GM23338 (cell line): ENCODE data around the gene DNAJB13. TPM values are rescaled to one million over a fixed set of nuclear protein-coding genes. Genes with fewer than 3 reads are reported as not detected.

Experiments
- ATAC-seq: fragments of 200-7000 bp; cut with Tn5 transposase; 3 replicates; pipeline ENCODE4 v1.9.1; 2020
- DNase-seq: peaks from one replicate; pipeline ENCODE4 v3.0.0-alpha.2; 2015; ENCODE audit warnings: low spot score
- H2AFZ ChIP-seq: fragments of 200-600 bp; sonication (generic); 2 replicates; pipeline ENCODE4 v1.8.0; 2016; ENCODE audit warnings: antibody characterized with exemption, mild to moderate bottlenecking, moderate library complexity
- H3F3A ChIP-seq: fragments of 200-600 bp; sonication (generic); replicated peaks from 2 replicates; pipeline ENCODE4 v1.8.0; 2017; ENCODE audit warnings: antibody characterized with exemption, mixed run types, low read depth
- H3K27ac ChIP-seq: fragments of 200-600 bp; sonication (generic); 2 replicates; pipeline ENCODE4 v1.6.1; 2016; ENCODE audit warnings: low read depth
- H3K27me3 ChIP-seq: fragments of 200-600 bp; sonication (generic); 2 replicates; pipeline ENCODE4 v1.8.0; 2016; ENCODE audit warnings: mild to moderate bottlenecking, mixed run types, moderate library complexity; ENCODE audit not compliant: insufficient read depth
- H3K36me3 ChIP-seq: fragments of 200-600 bp; sonication (generic); 2 replicates; pipeline ENCODE4 v1.8.0; 2016; ENCODE audit warnings: mild to moderate bottlenecking; ENCODE audit not compliant: insufficient read depth
- H3K4me1 ChIP-seq: fragments of 200-600 bp; sonication (generic); 2 replicates; pipeline ENCODE4 v1.8.0; 2016; ENCODE audit warnings: mild to moderate bottlenecking, moderate library complexity; ENCODE audit not compliant: insufficient read depth
- H3K4me2 ChIP-seq: fragments of 200-600 bp; sonication (generic); 2 replicates; pipeline ENCODE4 v1.7.1; 2017; ENCODE audit warnings: mixed run types
- H3K4me3 ChIP-seq: fragments of 200-600 bp; sonication (generic); 2 replicates; pipeline ENCODE4 v1.6.1; 2016; ENCODE audit warnings: mixed run types
- H3K79me2 ChIP-seq: fragments of 200-600 bp; sonication (generic); replicated peaks from 2 replicates; pipeline ENCODE4 v1.8.0; 2017; ENCODE audit warnings: mild to moderate bottlenecking; ENCODE audit not compliant: insufficient read depth
- H3K9me2 ChIP-seq: fragments of 200-600 bp; sonication (generic); 2 replicates; pipeline ENCODE4 v1.8.0; 2017; ENCODE audit not compliant: insufficient read depth
- H4K20me1 ChIP-seq: fragments of 200-600 bp; sonication (generic); replicated peaks from 2 replicates; pipeline ENCODE4 v1.8.0; 2017; ENCODE audit warnings: mild to moderate bottlenecking; ENCODE audit not compliant: insufficient read depth
- H3K27ac Mint-ChIP-seq: 2 replicates; pipeline ENCODE4 v1.8.0; 2020; ENCODE audit warnings: inconsistent platforms, mild to moderate bottlenecking, moderate library complexity, mixed read lengths
- H3K27me3 Mint-ChIP-seq: 3 replicates; pipeline ENCODE4 v1.8.0; 2022; ENCODE audit warnings: low read depth, mild to moderate bottlenecking, moderate library complexity, mixed read lengths, inconsistent platforms; ENCODE audit not compliant: insufficient read depth, poor library complexity
- H3K36me3 Mint-ChIP-seq: 3 replicates; pipeline ENCODE4 v1.8.0; 2021; ENCODE audit warnings: low read depth, mild to moderate bottlenecking, inconsistent platforms, moderate library complexity, mixed read lengths
- H3K4me1 Mint-ChIP-seq: 3 replicates; pipeline ENCODE4 v1.8.0; 2020; ENCODE audit warnings: mild to moderate bottlenecking, inconsistent platforms, mixed read lengths
- H3K4me3 Mint-ChIP-seq: 3 replicates; pipeline ENCODE4 v1.8.0; 2021; ENCODE audit warnings: moderate library complexity, mild to moderate bottlenecking, inconsistent platforms, mixed read lengths
- H3K9me3 Mint-ChIP-seq: 3 replicates; pipeline ENCODE4 v1.8.0; 2020; ENCODE audit warnings: moderate library complexity, mild to moderate bottlenecking, inconsistent platforms, mixed read lengths
- CREB1 ChIP-seq: fragments of 250-450 bp; sonication (Bioruptor Pico); IDR thresholded peaks from 2 replicates; pipeline ENCODE4 v1.5.0; 2020; ENCODE audit warnings: low read depth, mild to moderate bottlenecking, moderate library complexity
- CTCF ChIP-seq, 2 experiments: fragments of 200-600 bp in 1 of 2; sonication (generic) in 1 of 2; conservative IDR thresholded peaks; 2 replicates each; pipeline versions ENCODE4 v1.5.1 to v1.6.1; 2016 to 2017; ENCODE audit warnings: antibody characterized with exemption in 2 of 2, low read depth in 2 of 2, mild to moderate bottlenecking in 2 of 2, moderate library complexity in 1 of 2
- ETS1 ChIP-seq: IDR thresholded peaks from 2 replicates; pipeline ENCODE4 v1.6.1; 2016; ENCODE audit warnings: antibody characterized with exemption
- EZH2 ChIP-seq: fragments of 200-600 bp; sonication (generic); IDR thresholded peaks from one replicate; pipeline ENCODE4 v1.8.0; 2017; ENCODE audit warnings: antibody characterized with exemption, mild to moderate bottlenecking, low read depth; ENCODE audit not compliant: unreplicated experiment
- EZH2phosphoT487 ChIP-seq: fragments of 200-600 bp; sonication (generic); IDR thresholded peaks from one replicate; pipeline ENCODE4 v1.8.1; 2018; ENCODE audit warnings: antibody characterized with exemption; ENCODE audit not compliant: unreplicated experiment
- JUNB ChIP-seq: IDR thresholded peaks from one replicate; pipeline ENCODE4 v1.6.1; 2016; ENCODE audit warnings: antibody characterized with exemption; ENCODE audit not compliant: unreplicated experiment
- NANOG ChIP-seq: IDR thresholded peaks from 2 replicates; pipeline ENCODE4 v1.6.1; 2016; ENCODE audit warnings: antibody characterized with exemption, borderline replicate concordance
- POLR2AphosphoS5 ChIP-seq: IDR thresholded peaks from 2 replicates; pipeline ENCODE4 v1.6.1; 2016; ENCODE audit warnings: antibody characterized with exemption, low read depth
- REST ChIP-seq: IDR thresholded peaks from one replicate; pipeline ENCODE4 v1.6.1; 2018; ENCODE audit warnings: antibody characterized with exemption; ENCODE audit not compliant: unreplicated experiment
- STAT1 ChIP-seq: IDR thresholded peaks from one replicate; pipeline ENCODE4 v1.6.1; 2016; ENCODE audit warnings: antibody characterized with exemption; ENCODE audit not compliant: unreplicated experiment
- ZNF114 ChIP-seq: fragments of 250-450 bp; sonication (Bioruptor Pico); IDR thresholded peaks from 2 replicates; pipeline ENCODE4 v1.5.0; 2020; ENCODE audit warnings: mild to moderate bottlenecking, moderate library complexity
- ZNF331 ChIP-seq: fragments of 250-450 bp; sonication (Bioruptor Pico); IDR thresholded peaks from 2 replicates; pipeline ENCODE4 v1.5.0; 2020; ENCODE audit warnings: low read depth, mild to moderate bottlenecking, moderate library complexity
- ZNF462 ChIP-seq: fragments of 250-450 bp; sonication (Bioruptor Pico); IDR thresholded peaks from 2 replicates; pipeline ENCODE4 v1.5.0; 2020; ENCODE audit warnings: mild to moderate bottlenecking, moderate library complexity
- polyA plus RNA-seq: library from polyadenylated mRNA; unstranded; fragments of >200 nt; fragmentation: Nextera tagmentation; extraction: Ambion mirVana; gene quantifications from 2 replicates; pipeline ENCODE4 v1.2.1, GENCODE V29; 2016
- total RNA-seq: library from RNA; depleted of rRNA; stranded (reverse); fragments of >200 nt; shearing (Covaris generic); gene quantifications from 2 replicates; pipeline ENCODE4 v1.2.3, GENCODE V29; 2014

The DNAJB13 gene
- total and polyA plus RNA-seq, 2 experiments from 2014 or later = 0.14 to 0.32 TPM

GRCh38 chr11:74019104-74019738 is 68.4 kb downstream of the DNAJB13 start:
- peaks cover 7% of the 10 kb centered on the region for H3K4me1 Mint-ChIP-seq
- Histone ChIP-seq H3K9me2 (no peaks in the 10 kb centered on the region; the same call in 1 of the 2 replicates), H3K27me3 (no peaks in the 10 kb centered on the region), H4K20me1 (no peaks in the 10 kb centered on the region), H3K4me3 (no peak overlapping the region), H3K4me2 (no peak overlapping the region), H3K79me2 (no peaks in the 10 kb centered on the region), H3K36me3 (no peaks in the 10 kb centered on the region), H3F3A (no peaks in the 10 kb centered on the region), H2AFZ (no peak overlapping the region), H3K27ac (no peak overlapping the region), H3K4me1 (no peaks in the 10 kb centered on the region)
- peaks cover 13% of the 10 kb centered on the region for H3K36me3 Mint-ChIP-seq
- peaks cover 3% of the 10 kb centered on the region for H3K27me3 Mint-ChIP-seq
- DNase-seq (no peak), ATAC-seq (no peak)
- no peak overlapping the region for H3K4me3 Mint-ChIP-seq
- H3K27ac Mint-ChIP-seq = no peak overlapping the region
- no peak for TF ChIP-seq ZNF331
- TF ChIP-seq REST = no peak
- TF ChIP-seq NANOG = no peak
- TF ChIP-seq POLR2AphosphoS5 = no peak
- no peak for TF ChIP-seq EZH2
- TF ChIP-seq ETS1 = no peak
- no peak for TF ChIP-seq EZH2phosphoT487
- TF ChIP-seq CREB1 (CRISPR knock-in tag) = no peak
- no peak for TF ChIP-seq ZNF114 (CRISPR knock-in tag)
- TF ChIP-seq STAT1 = no peak
- TF ChIP-seq ZNF462 (CRISPR knock-in tag) = no peak
- TF ChIP-seq JUNB = no peak
- no peak for TF ChIP-seq CTCF (conservative IDR thresholded peaks at IDR 0.05; ENCODE audit: low read depth in 2 of 2)
- no peaks in the 10 kb centered on the region for H3K9me3 Mint-ChIP-seq
